Ovary (tissue), 10 donors: ENCODE results near the gene MTRF1. TPM values are rescaled to one million over a fixed set of nuclear protein-coding genes. Genes with fewer than 3 reads are reported as not detected.

ENCODE experiments used
- DNase-seq, 5 donors: peaks; one replicate each; pipeline ENCODE4 v3.0.0-alpha.2; 2019 to 2020
- H3K27ac ChIP-seq, 2 donors: fragments of 200-600 bp; one replicate each; pipeline versions ENCODE4 v1.5.1 to v1.8.0; 2019 to 2022
- H3K27me3 ChIP-seq: fragments of 200-600 bp; one replicate; pipeline ENCODE4 v1.8.0; 2022
- H3K36me3 ChIP-seq: fragments of 200-600 bp; sonication (generic); one replicate; pipeline ENCODE4 v1.5.1; 2019
- H3K4me1 ChIP-seq: one replicate; pipeline ENCODE4 v1.8.1; 2013; ENCODE audit warnings: mild to moderate bottlenecking, moderate library complexity; ENCODE audit not compliant: insufficient read depth
- H3K4me3 ChIP-seq: fragments of 200-600 bp; sonication (generic); one replicate; pipeline ENCODE4 v1.5.1; 2017
- H3K9me3 ChIP-seq, 2 donors: fragments of 200-600 bp in 1 of 2; sonication (generic) in 1 of 2; one replicate each; pipeline versions ENCODE4 v1.5.1 to v1.8.1; 2013 to 2019; ENCODE audit warnings: mild to moderate bottlenecking in 1 of 2, moderate library complexity in 1 of 2
- EP300 ChIP-seq: sonication (generic); formaldehyde crosslinking; IDR thresholded peaks from one replicate; pipeline ENCODE4 v1.6.1; 2017; ENCODE audit warnings: antibody characterized with exemption
- POLR2A ChIP-seq: fragments of 450-650 bp; IDR thresholded peaks from one replicate; pipeline ENCODE4 v1.6.1; 2017; ENCODE audit warnings: antibody characterized with exemption, mild to moderate bottlenecking, moderate library complexity
- WGBS, 3 donors: extraction: QIAGEN DNeasy Blood & Tissue Kit in 1 of 3; methylation state at CpG; one replicate each; pipeline versions ENCODE4 v1.1.5 to v1.1.7; 2013 to 2017; 5-methylcytosine and 5-hydroxymethylcytosine counted together
- intact Hi-C, 4 donors: fragments of 100-400 bp; cut with DNase I; formaldehyde crosslinking; loops; one replicate each; pipeline versions ENCODE4 v1.11.0 to v1.15.1; 2022 to 2023
- long read RNA-seq, 3 donors: library from polyadenylated mRNA in 2 of 3; unstranded in 2 of 3; transcript quantifications; one replicate each; pipeline ENCODE4 v2.0.0 and lab custom pipeline, GENCODE V29; 2021 to 2026
- polyA plus RNA-seq, 2 donors: library from polyadenylated mRNA; stranded (reverse); fragments of 200-250 nt in 1 of 2; fragments of 350-450 nt in 1 of 2; fragmentation: Illumina TruSeq in 1 of 2; extraction: RNeasy Lipid Tissue Mini Kit (QIAGEN cat#74804) in 1 of 2; gene quantifications; one replicate each; pipeline ENCODE4 v1.2.3, GENCODE V29; 2013 to 2014
- total RNA-seq, 7 donors: library from RNA; depleted of rRNA in 2 of 7; stranded (reverse); fragments of >200 nt in 2 of 7; fragmentation: NEBNext Ultra II Directional in 3 of 7; extraction: Animal tissue kit (Norgen Biotek cat#: 25700) in 3 of 7; gene quantifications; one replicate each; pipeline versions ENCODE4 v1.1.0 to v1.2.4, GENCODE V29; 2016 to 2023
- TF ChIP-seq, protein P1 (sequence below), 3 donors: fragments of 450-650 bp in 2 of 3; fragments of 200-600 bp in 1 of 3; IDR thresholded peaks; one replicate each; pipeline versions ENCODE4 v1.5.1 to v1.8.0; 2016 to 2022; ENCODE audit warnings: antibody characterized with exemption in 3 of 3, mild to moderate bottlenecking in 1 of 3
- donor health status: DM: no; HTN: no; CAD: no; lungs with moderate emphysema.
- donor health status: DM: no; HTN: no; CAD: no.
- donor health status: Bipolar disorder and iron deficiency.
- donor health status: DM: yes; HTN: yes; CAD: no.
- donor health status: DM: no; HTN: no; CAD: no.
- donor health status: DM: yes; HTN: yes; CAD: no.

MTRF1 gene
- 10 to 100 TPM in 2 of 7 donors, 1 to 10 TPM in 5; 6.8 to 12.2 (median 8.4) TPM for total RNA-seq
- polyA plus RNA-seq: 10 to 100 TPM in 1 of 2 donors, 1 to 10 TPM in 1; 6.4 to 10.9 TPM
- long read RNA-seq, donor 1, partial matches to known transcripts: 1 of 15 reads
- long read RNA-seq, donor 1, other reads (novel, unspliced or antisense): 12 of 15 reads
- long read RNA-seq, donor 2, partial matches to known transcripts: 43 of 44 reads
- long read RNA-seq, donor 2, other reads (novel, unspliced or antisense): 0 of 44 reads
- long read RNA-seq, donor 3, partial matches to known transcripts: 1 of 5 reads
- long read RNA-seq, donor 3, other reads (novel, unspliced or antisense): 4 of 5 reads

DNA sequence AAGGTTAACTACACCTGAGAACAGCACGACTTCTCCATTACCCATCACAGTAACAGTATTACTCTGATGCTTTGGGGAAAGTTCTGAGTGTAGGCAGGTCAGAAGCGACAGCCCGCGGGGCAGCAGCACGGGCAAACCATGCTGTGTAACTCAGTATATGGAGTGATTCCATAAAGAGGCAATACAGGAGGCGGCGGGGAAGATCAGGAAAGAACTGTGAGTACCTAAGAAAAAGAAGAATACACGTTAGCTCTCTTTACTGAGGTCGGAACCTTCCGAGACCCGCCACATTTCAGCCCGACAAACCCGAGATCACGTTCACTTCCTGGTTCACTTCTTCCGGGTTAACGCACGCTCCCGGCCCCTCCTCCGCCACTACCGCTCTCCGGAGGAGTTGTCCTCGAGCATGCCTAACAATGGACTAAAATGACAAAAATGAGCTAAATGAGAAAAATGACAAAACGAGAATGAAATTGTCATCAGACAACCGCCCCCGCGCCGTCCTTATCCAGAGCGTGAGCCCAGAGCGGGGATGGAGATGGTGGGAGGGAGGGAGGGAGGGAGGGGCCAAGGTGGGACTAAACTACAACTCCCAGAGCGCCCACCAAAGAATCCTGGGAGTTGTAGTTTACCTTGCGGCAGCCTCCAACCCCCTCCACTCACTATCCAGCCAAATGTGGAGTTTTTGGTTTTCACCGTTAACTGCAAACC, at the start of gene MTRF1:
Gene MTRF1, minus strand, starts transcription at position 316 of the 711 bp plus-strand sequence. CDS start 2,669 bp downstream, outside the sequence.
- 0% methylated on average over 32 of the region's 32 CpGs for WGBS, 3 donors
- intact Hi-C loops: no loop called here
- TF ChIP-seq EP300: no peak
- TF ChIP-seq, protein P1, sequence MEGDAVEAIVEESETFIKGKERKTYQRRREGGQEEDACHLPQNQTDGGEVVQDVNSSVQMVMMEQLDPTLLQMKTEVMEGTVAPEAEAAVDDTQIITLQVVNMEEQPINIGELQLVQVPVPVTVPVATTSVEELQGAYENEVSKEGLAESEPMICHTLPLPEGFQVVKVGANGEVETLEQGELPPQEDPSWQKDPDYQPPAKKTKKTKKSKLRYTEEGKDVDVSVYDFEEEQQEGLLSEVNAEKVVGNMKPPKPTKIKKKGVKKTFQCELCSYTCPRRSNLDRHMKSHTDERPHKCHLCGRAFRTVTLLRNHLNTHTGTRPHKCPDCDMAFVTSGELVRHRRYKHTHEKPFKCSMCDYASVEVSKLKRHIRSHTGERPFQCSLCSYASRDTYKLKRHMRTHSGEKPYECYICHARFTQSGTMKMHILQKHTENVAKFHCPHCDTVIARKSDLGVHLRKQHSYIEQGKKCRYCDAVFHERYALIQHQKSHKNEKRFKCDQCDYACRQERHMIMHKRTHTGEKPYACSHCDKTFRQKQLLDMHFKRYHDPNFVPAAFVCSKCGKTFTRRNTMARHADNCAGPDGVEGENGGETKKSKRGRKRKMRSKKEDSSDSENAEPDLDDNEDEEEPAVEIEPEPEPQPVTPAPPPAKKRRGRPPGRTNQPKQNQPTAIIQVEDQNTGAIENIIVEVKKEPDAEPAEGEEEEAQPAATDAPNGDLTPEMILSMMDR (IDR thresholded peaks at IDR 0.05): no peak
- TF ChIP-seq POLR2A: no peak

DNA sequence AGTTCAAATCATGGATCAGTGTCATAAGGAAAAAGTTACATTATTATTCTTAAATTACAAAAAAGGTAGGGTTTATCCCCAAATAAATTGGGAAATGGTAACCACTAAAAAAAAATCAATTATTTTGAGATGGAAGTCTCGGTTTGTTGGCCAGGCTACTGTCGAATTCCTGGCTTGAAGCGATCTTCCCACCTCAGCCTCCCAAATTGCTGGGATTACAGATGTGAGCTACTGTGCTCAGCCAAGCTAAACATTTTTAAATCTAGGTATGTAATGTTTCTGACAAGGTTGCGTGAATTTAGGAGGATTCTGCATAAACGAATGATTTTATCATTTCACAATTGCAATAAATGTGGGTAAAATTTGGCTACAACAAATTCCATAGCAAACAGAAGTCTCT, 49.7 kb upstream of the MTRF1 start:
- H3K27ac ChIP-seq: no peak overlapping the region
- no peak for TF ChIP-seq POLR2A
- TF ChIP-seq, protein P1 (IDR thresholded peaks at IDR 0.05): no peak
- no peak for TF ChIP-seq EP300
- intact Hi-C loops: no loop called here

More for the DNA sequence above, at the start of gene MTRF1:
- H3K4me3 ChIP-seq: peak within 1 kb of the TSS; percentile 67
- peak; percentile 73 to 85 (median 77) for DNase-seq
- no peaks in the 10 kb centered on the region for H3K9me3 ChIP-seq
- no peaks in the 10 kb centered on the region for H3K27me3 ChIP-seq
- H3K4me1 ChIP-seq: peaks cover 2% of the 10 kb centered on the region
- no peaks in the 10 kb centered on the region for H3K36me3 ChIP-seq
- peak within 1 kb of the TSS; percentile 51 to 76 for H3K27ac ChIP-seq

GRCh38 chr13:41312176-41312500, 48.8 kb upstream of the MTRF1 start:
- Histone ChIP-seq H3K27me3 (no peaks in the 10 kb centered on the region), H3K36me3 (no peaks in the 10 kb centered on the region), H3K27ac (peak overlapping the region; percentile 82 to 89), H3K9me3 (no peaks in the 10 kb centered on the region), H3K4me3 (peak overlapping the region; percentile 82), H3K4me1 (peaks cover 6% of the 10 kb centered on the region)
- DNase-seq: peak; percentile 37 to 78 (median 63)
- intact Hi-C loops: no loop called here
- TF ChIP-seq EP300 (no peak), POLR2A (no peak)
- TF ChIP-seq, protein P1 (IDR thresholded peaks at IDR 0.05): no peak
- WGBS, 3 donors: 0 to 1% (median 1%) methylated on average over 11 of the region's 11 CpGs

More for the DNA sequence above, 49.7 kb upstream of the MTRF1 start:
- no peak for DNase-seq
- Histone ChIP-seq H3K9me3 (no peaks in the 10 kb centered on the region), H3K4me1 (peaks cover 6% of the 10 kb centered on the region), H3K4me3 (peak overlapping the region; percentile 82), H3K27me3 (no peaks in the 10 kb centered on the region), H3K36me3 (no peaks in the 10 kb centered on the region)
- WGBS, 3 donors: 12 to 14% (median 14%) methylated on average over 5 of the region's 5 CpGs

GRCh38 chr13:41311406-41312175, 48.2 kb upstream of the MTRF1 start:
- peaks cover 6% of the 10 kb centered on the region for H3K4me1 ChIP-seq
- intact Hi-C loops: no loop called here
- TF ChIP-seq EP300 (no peak), POLR2A (no peak)
- TF ChIP-seq, protein P1 (IDR thresholded peaks at IDR 0.05): peak in 1 of 3 donors; percentile 6
- no peaks in the 10 kb centered on the region for H3K27me3 ChIP-seq
- 0% methylated on average over 45 to 73 of the region's 73 CpGs for WGBS, 3 donors
- H3K4me3 ChIP-seq: peak overlapping the region; percentile 82
- no peaks in the 10 kb centered on the region for H3K36me3 ChIP-seq
- no peaks in the 10 kb centered on the region for H3K9me3 ChIP-seq
- H3K27ac ChIP-seq: peak overlapping the region; percentile 82 to 89
- peak in 1 of 5 donors; percentile 26 for DNase-seq
